B cell (primary cell): Measurements from ENCODE around the gene C6orf47. TPM values are rescaled to one million over a fixed set of nuclear protein-coding genes. Genes with fewer than 3 reads are reported as not detected.

Source experiments
- ATAC-seq: fragments of 200-7000 bp; cut with Tn5 transposase; one replicate; pipeline ENCODE4 v1.10.0; 2021; ENCODE audit warnings: low read depth, mild to moderate bottlenecking, moderate number of reproducible peaks, moderate library complexity
- CTCF ChIA-PET: fragments of 350-600 bp; sonication (Branson Sonifier 250); formaldehyde crosslinking; loops from one replicate; lab custom pipeline; 2021; ENCODE audit warnings: antibody characterized with exemption, inconsistent platforms; lab: Charles Lee
- POLR2A ChIA-PET: fragments of 350-600 bp; sonication (Branson Sonifier 250); formaldehyde crosslinking; loops from one replicate; lab custom pipeline; 2021; ENCODE audit warnings: antibody characterized with exemption; lab: Charles Lee
- DNase-seq: peaks from one replicate; pipeline ENCODE4 v3.0.0; 2013
- H2AFZ ChIP-seq: 2 replicates; pipeline ENCODE4 v1.6.1; 2012; ENCODE audit warnings: mild to moderate bottlenecking, low read depth, low read length; ENCODE audit not compliant: insufficient read depth, poor library complexity, severe bottlenecking
- H3K27ac ChIP-seq, 2 donors: 1 replicate in 1 of 2; 2 replicates in 1 of 2; pipeline ENCODE4 v1.5.1; 2012 to 2013; ENCODE audit warnings: low read length in 2 of 2, mild to moderate bottlenecking in 2 of 2, moderate library complexity in 1 of 2
- H3K27me3 ChIP-seq, 4 experiments: fragments of 200-600 bp in 1 of 4; sonication (generic) in 1 of 4; replicated peaks in 1 of 4; 1 replicate in 2 of 4; 2 replicates in 2 of 4; pipeline versions ENCODE4 v1.6.1 to v1.7.0; 2013 to 2016; ENCODE audit warnings: low read length in 3 of 4, mild to moderate bottlenecking in 2 of 4, mixed read lengths in 1 of 4, moderate library complexity in 1 of 4; ENCODE audit not compliant: insufficient read depth in 4 of 4, control insufficient read depth in 3 of 4; ENCODE audit errors: control extremely low read depth in 1 of 4
- H3K36me3 ChIP-seq, 2 experiments: replicated peaks in 1 of 2; 1 replicate in 1 of 2; 2 replicates in 1 of 2; pipeline versions ENCODE4 v1.6.1 to v1.7.1; 2013; ENCODE audit warnings: low read length in 1 of 2; ENCODE audit not compliant: insufficient read depth in 2 of 2, control insufficient read depth in 1 of 2; ENCODE audit errors: control extremely low read depth in 1 of 2, extremely low read depth in 1 of 2
- H3K4me1 ChIP-seq, 2 donors: fragments of 200-600 bp in 1 of 2; sonication (generic) in 1 of 2; 1 replicate in 1 of 2; 2 replicates in 1 of 2; pipeline versions ENCODE4 v1.5.1 to v1.6.1; 2013 to 2017; ENCODE audit warnings: low read length in 2 of 2; ENCODE audit not compliant: control insufficient read depth in 2 of 2, insufficient read depth in 2 of 2
- H3K4me2 ChIP-seq: replicated peaks from 2 replicates; pipeline ENCODE3; 2012; ENCODE audit warnings: mild to moderate bottlenecking, low read depth, low read length; ENCODE audit not compliant: poor library complexity, severe bottlenecking
- H3K4me3 ChIP-seq, 5 experiments: fragments of 200-600 bp in 1 of 5; sonication (generic) in 1 of 5; 1 replicate in 3 of 5; 2 replicates in 2 of 5; pipeline versions ENCODE4 v1.5.1 to v1.7.0; 2011 to 2016; ENCODE audit warnings: low read length in 4 of 5, mild to moderate bottlenecking in 4 of 5, low read depth in 2 of 5, control low read depth in 1 of 5, moderate library complexity in 1 of 5; ENCODE audit not compliant: insufficient read depth in 1 of 5; ENCODE audit errors: control extremely low read depth in 1 of 5, extremely low read depth in 1 of 5
- H3K79me2 ChIP-seq: fragments of 200-600 bp; sonication (generic); one replicate; pipeline ENCODE4 v1.6.0; 2016; ENCODE audit warnings: low read length; ENCODE audit not compliant: control insufficient read depth, insufficient read depth
- H3K9ac ChIP-seq: fragments of 200-600 bp; sonication (generic); 2 replicates; pipeline ENCODE4 v1.6.1; 2017; ENCODE audit warnings: mild to moderate bottlenecking, low read length, moderate library complexity
- H3K9me3 ChIP-seq, 3 donors: one replicate each; pipeline versions ENCODE4 v1.6.1 to v1.7.1; 2013; ENCODE audit warnings: low read length in 2 of 3; ENCODE audit not compliant: control insufficient read depth in 2 of 3, insufficient read depth in 1 of 3; ENCODE audit errors: control extremely low read depth in 1 of 3
- H4K20me1 ChIP-seq: 2 replicates; pipeline ENCODE4 v1.6.0; 2012; ENCODE audit warnings: mild to moderate bottlenecking, low read length; ENCODE audit not compliant: insufficient read depth, control insufficient read depth, poor library complexity, severe bottlenecking
- H3K27ac Mint-ChIP-seq: one replicate; pipeline ENCODE4 v1.8.0; 2021; ENCODE audit warnings: mixed read lengths
- H3K27me3 Mint-ChIP-seq: one replicate; pipeline ENCODE4 v1.8.0; 2021; ENCODE audit warnings: mixed read lengths
- H3K4me1 Mint-ChIP-seq: one replicate; pipeline ENCODE4 v1.8.0; 2021; ENCODE audit warnings: mixed read lengths
- H3K4me3 Mint-ChIP-seq: one replicate; pipeline ENCODE4 v1.8.0; 2021; ENCODE audit warnings: mixed read lengths
- H3K9me3 Mint-ChIP-seq: one replicate; pipeline ENCODE4 v1.8.0; 2022; ENCODE audit warnings: mixed read lengths; ENCODE audit not compliant: insufficient read depth
- EZH2 ChIP-seq: IDR thresholded peaks from 2 replicates; pipeline ENCODE4 v1.6.1; 2012; ENCODE audit warnings: borderline replicate concordance, low read depth, mild to moderate bottlenecking, moderate library complexity, low read length; ENCODE audit not compliant: insufficient read depth, poor library complexity, severe bottlenecking
- WGBS: methylation state at CpG from one replicate; pipeline ENCODE4 v1.1.5; 2013; ENCODE audit warnings: missing lambda C conversion rate; ENCODE audit not compliant: insufficient coverage; 5-methylcytosine and 5-hydroxymethylcytosine counted together
- intact Hi-C: fragments of 100-400 bp; cut with micrococcal nuclease; formaldehyde crosslinking; loops from one replicate; pipeline ENCODE4 v1.10.0; 2022
- polyA plus RNA-seq: library from polyadenylated mRNA; depleted of rRNA; stranded (reverse); fragments of >200 nt; gene quantifications from 2 replicates; pipeline ENCODE4 v1.2.3, GENCODE V29; 2012
- total RNA-seq, 2 donors: library from RNA; stranded (reverse); fragments of 120-200 nt in 1 of 2; gene quantifications; 1 replicate in 1 of 2; 2 replicates in 1 of 2; pipeline versions ENCODE4 v1.2.3 to v1.2.4, GENCODE V29; 2013 to 2022
- TF ChIP-seq, protein P1 (sequence below): fragments of 200-600 bp; IDR thresholded peaks from one replicate; pipeline ENCODE4 v1.8.0; 2022; ENCODE audit warnings: antibody characterized with exemption, mild to moderate bottlenecking

The C6orf47 gene
- total and polyA plus RNA-seq, 2 donors (not counting 1 experiment from before 2014, with no cell fraction given), result 7.6 to 34.0 TPM

DNA sequence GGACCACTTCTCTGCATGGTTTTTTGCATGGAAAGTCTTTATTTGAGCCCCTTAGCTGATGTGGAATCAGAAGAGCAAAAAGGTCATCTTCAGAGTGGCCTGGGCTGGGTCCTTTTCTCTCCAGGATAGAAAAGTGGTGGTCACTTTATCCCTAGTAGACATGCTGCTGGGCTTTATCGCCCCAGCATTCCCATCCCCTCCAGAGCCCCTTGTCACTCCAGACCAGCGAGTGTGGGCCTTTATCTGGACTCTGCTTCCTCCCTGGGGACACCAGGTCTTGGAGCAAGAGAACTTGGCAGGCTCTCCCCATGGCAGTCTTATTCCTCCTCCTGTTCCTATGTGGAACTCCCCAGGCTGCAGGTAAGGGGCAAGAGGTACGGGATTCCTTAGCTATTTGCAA, 46.0 kb upstream of the C6orf47 start, which contains the start of gene LY6G6F:
Gene LY6G6F, plus strand, starts transcription at position 268 of the 400 bp plus-strand sequence. Its CDS starts 41 bp downstream, at position 309.
- ATAC-seq (no peak), DNase-seq (no peak)
- ChIA-PET CTCF (no interaction called here), POLR2A (no interaction called here)
- peaks cover 14% of the 10 kb centered on the region for H3K79me2 ChIP-seq
- Mint-ChIP-seq H3K27ac (no peak within 1 kb of the TSS), H3K27me3 (no peaks in the 10 kb centered on the region), H3K9me3 (no peaks in the 10 kb centered on the region), H3K4me3 (no peak within 1 kb of the TSS), H3K4me1 (peaks cover 28% of the 10 kb centered on the region)
- no peak within 1 kb of the TSS for H3K4me3 ChIP-seq
- no peaks in the 10 kb centered on the region for H3K9me3 ChIP-seq
- H3K4me1 ChIP-seq, result peaks cover 24 to 29% of the 10 kb centered on the region in 2 donors
- intact Hi-C loops, result no loop called here
- WGBS, result 83% methylated on average over 3 of the region's 3 CpGs
- peaks cover 0 to 6% (median 0%) of the 10 kb centered on the region in 4 experiments for H3K27me3 ChIP-seq
- no peak within 1 kb of the TSS for H2AFZ ChIP-seq
- H3K9ac ChIP-seq, result no peak within 1 kb of the TSS
- H3K27ac ChIP-seq, result no peak within 1 kb of the TSS
- no peak within 1 kb of the TSS for H3K4me2 ChIP-seq
- TF ChIP-seq EZH2, result no peak
- TF ChIP-seq, protein P1, sequence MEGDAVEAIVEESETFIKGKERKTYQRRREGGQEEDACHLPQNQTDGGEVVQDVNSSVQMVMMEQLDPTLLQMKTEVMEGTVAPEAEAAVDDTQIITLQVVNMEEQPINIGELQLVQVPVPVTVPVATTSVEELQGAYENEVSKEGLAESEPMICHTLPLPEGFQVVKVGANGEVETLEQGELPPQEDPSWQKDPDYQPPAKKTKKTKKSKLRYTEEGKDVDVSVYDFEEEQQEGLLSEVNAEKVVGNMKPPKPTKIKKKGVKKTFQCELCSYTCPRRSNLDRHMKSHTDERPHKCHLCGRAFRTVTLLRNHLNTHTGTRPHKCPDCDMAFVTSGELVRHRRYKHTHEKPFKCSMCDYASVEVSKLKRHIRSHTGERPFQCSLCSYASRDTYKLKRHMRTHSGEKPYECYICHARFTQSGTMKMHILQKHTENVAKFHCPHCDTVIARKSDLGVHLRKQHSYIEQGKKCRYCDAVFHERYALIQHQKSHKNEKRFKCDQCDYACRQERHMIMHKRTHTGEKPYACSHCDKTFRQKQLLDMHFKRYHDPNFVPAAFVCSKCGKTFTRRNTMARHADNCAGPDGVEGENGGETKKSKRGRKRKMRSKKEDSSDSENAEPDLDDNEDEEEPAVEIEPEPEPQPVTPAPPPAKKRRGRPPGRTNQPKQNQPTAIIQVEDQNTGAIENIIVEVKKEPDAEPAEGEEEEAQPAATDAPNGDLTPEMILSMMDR, result no peak
- no peaks in the 10 kb centered on the region for H4K20me1 ChIP-seq
- no peaks in the 10 kb centered on the region for H3K36me3 ChIP-seq

DNA sequence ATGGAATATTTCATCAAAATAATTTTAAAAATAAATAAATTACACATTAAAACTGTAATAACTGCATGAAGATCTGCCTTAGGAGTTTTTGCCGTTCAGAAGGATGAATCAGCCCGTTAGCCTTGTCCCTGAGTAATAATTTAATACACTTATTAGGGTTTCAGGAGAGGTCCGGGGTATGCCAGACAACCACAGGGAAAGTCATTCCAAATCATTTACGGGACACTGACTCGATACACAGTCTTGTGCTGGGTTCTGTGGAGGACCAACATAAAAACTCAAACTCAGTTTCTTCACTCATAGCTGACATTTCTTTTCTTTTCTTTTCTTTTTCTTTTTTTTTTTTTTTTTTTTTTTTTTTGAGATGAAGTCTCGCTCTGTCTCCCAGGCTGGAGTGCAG, 45.4 kb upstream of the C6orf47 start:
- ATAC-seq (no peak), DNase-seq (no peak)
- no peaks in the 10 kb centered on the region for H3K27me3 Mint-ChIP-seq
- Histone ChIP-seq H3K9ac (no peak overlapping the region), H3K27me3 (peaks cover 0 to 6% (median 0%) of the 10 kb centered on the region in 4 experiments), H3K4me3 (no peak overlapping the region), H3K4me2 (no peak overlapping the region), H3K27ac (no peak overlapping the region), H3K9me3 (no peaks in the 10 kb centered on the region), H3K36me3 (peaks cover 0 to 6% of the 10 kb centered on the region in 2 experiments), H4K20me1 (no peaks in the 10 kb centered on the region), H3K79me2 (peaks cover 21% of the 10 kb centered on the region), H3K4me1 (peaks cover 23 to 29% of the 10 kb centered on the region in 2 donors), H2AFZ (no peak overlapping the region)
- H3K4me1 Mint-ChIP-seq, result peaks cover 28% of the 10 kb centered on the region
- intact Hi-C loops, result no loop called here
- ChIA-PET CTCF (no interaction called here), POLR2A (interaction anchor here (0.6 kb wide), 1 partner anchor 109 kb away, joined by 3 read pairs; the partner anchor contains the start of genes HSPA1A and HSPA1L)
- TF ChIP-seq, protein P1, result no peak
- TF ChIP-seq EZH2, result no peak
- 100% methylated on average over 1 of the region's 6 CpGs for WGBS
- H3K9me3 Mint-ChIP-seq, result no peaks in the 10 kb centered on the region
- H3K4me3 Mint-ChIP-seq, result no peak overlapping the region
- H3K27ac Mint-ChIP-seq, result no peak overlapping the region
